ENCODE results near the gene CGN.

The CGN gene

DNA sequence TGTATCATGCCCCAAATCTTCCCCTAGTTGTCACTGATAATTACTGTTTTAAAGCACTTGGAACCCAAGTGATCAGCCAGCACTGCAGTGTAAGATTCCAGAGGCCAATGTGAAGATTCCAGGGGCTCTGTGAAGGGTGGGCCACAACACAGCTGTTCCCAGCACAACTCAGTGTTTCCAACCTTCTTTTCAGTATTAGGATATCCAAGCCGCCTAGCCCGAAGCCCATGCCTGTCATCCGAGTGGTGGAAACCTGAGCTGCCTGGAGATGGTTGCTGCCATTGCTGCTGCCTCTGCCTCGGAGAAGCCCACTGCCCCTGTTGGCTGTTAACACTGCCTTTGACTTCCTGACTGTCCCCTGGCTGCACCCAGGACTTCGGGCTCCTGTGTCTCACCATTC is 70.3 kb downstream of the CGN start:
- TF ChIP-seq, protein P1, sequence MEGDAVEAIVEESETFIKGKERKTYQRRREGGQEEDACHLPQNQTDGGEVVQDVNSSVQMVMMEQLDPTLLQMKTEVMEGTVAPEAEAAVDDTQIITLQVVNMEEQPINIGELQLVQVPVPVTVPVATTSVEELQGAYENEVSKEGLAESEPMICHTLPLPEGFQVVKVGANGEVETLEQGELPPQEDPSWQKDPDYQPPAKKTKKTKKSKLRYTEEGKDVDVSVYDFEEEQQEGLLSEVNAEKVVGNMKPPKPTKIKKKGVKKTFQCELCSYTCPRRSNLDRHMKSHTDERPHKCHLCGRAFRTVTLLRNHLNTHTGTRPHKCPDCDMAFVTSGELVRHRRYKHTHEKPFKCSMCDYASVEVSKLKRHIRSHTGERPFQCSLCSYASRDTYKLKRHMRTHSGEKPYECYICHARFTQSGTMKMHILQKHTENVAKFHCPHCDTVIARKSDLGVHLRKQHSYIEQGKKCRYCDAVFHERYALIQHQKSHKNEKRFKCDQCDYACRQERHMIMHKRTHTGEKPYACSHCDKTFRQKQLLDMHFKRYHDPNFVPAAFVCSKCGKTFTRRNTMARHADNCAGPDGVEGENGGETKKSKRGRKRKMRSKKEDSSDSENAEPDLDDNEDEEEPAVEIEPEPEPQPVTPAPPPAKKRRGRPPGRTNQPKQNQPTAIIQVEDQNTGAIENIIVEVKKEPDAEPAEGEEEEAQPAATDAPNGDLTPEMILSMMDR (IDR thresholded peaks at IDR 0.05; ENCODE audit: low read depth, low read length): no peak
- Histone ChIP-seq H3K9me3 (ENCODE audit: severe bottlenecking) (no peaks in the 10 kb centered on the region), H3K4me3 (ENCODE audit: low read depth, low read length) (no peak overlapping the region), H3K36me3 (peaks cover 62% of the 10 kb centered on the region), H3K27me3 (ENCODE audit: insufficient read depth, low read depth, severe bottlenecking) (no peaks in the 10 kb centered on the region), H3K27ac (no peak overlapping the region)
- DNase-seq: no peak

DNA sequence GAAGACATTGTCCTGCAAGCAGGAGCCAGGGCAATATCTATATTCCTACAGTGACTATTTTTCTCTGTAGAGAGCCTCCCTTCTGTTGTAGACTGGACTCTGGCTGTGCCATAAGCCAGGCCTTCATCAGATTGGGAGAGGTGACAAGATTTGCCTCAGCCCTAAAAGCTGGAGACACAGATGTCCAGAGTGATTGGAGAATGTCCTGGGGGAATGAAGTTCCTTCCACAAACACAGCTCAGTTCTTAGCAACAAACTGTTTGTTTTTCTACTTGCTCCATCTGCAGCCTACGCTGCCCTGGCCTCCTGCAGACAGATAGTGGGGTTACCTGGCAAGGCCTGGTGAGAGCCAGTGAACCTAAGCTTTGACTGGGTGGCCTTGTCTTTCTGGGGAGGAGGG is 70.7 kb downstream of the CGN start:
- Histone ChIP-seq H3K36me3 (peaks cover 58% of the 10 kb centered on the region), H3K27me3 (ENCODE audit: insufficient read depth, low read depth, severe bottlenecking) (no peaks in the 10 kb centered on the region), H3K9me3 (ENCODE audit: severe bottlenecking) (no peaks in the 10 kb centered on the region), H3K4me3 (ENCODE audit: low read depth, low read length) (no peak overlapping the region), H3K27ac (no peak overlapping the region)
- DNase-seq: no peak
- TF ChIP-seq, protein P1 (IDR thresholded peaks at IDR 0.05; ENCODE audit: low read depth, low read length): no peak

DNA sequence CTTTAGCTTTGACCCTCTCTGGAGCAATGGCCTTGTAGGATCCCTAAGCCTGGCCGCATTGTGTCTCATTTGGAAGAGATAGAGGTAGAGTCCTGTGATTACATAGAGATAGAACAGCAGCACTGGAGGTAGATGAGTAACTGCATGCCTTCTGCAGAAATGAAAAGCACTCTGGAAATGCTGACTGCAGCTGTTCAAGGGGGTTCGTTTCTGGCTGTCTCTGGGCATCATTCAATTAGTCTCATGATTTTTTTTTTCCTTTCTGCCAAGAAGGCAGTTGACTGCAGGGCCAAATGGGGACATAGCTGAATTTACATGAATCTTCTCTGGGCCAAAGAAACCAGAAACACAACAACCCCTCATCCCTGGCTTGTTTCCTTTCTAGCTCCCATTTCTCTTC is 72.6 kb downstream of the CGN start:
- TF ChIP-seq, protein P1 (IDR thresholded peaks at IDR 0.05; ENCODE audit: low read depth, low read length): no peak
- DNase-seq: no peak
- Histone ChIP-seq H3K9me3 (ENCODE audit: severe bottlenecking) (no peaks in the 10 kb centered on the region), H3K27ac (no peak overlapping the region), H3K4me3 (ENCODE audit: low read depth, low read length) (no peak overlapping the region), H3K36me3 (peaks cover 46% of the 10 kb centered on the region), H3K27me3 (ENCODE audit: insufficient read depth, low read depth, severe bottlenecking) (no peaks in the 10 kb centered on the region)

DNA sequence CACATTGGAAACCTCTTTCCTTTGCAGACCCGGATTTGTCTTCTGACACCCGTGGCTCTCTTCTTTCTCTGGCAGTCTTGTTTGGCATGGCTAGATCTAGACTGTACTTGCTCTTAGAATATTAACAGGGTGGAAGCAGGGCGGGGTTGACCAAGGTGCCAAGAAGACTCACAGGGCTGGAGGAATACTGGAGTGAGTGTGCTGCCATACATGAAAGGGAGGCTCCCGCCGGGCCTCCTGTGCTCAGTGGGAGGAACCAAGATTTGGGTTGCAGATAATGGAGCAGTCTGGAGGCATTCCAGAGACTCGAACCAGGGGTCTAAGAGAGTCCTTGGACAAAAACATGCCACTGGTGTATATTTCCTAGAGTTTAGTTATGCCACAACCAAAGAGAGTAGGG is 73.1 kb downstream of the CGN start:
- H3K4me3 ChIP-seq (ENCODE audit: low read depth, low read length): no peak overlapping the region
- TF ChIP-seq, protein P1 (IDR thresholded peaks at IDR 0.05; ENCODE audit: low read depth, low read length): no peak
- peaks cover 41% of the 10 kb centered on the region for H3K36me3 ChIP-seq
- H3K27me3 ChIP-seq (ENCODE audit: insufficient read depth, low read depth, severe bottlenecking): no peaks in the 10 kb centered on the region
- H3K9me3 ChIP-seq (ENCODE audit: severe bottlenecking): no peaks in the 10 kb centered on the region
- H3K27ac ChIP-seq: no peak overlapping the region
- DNase-seq: no peak

DNA sequence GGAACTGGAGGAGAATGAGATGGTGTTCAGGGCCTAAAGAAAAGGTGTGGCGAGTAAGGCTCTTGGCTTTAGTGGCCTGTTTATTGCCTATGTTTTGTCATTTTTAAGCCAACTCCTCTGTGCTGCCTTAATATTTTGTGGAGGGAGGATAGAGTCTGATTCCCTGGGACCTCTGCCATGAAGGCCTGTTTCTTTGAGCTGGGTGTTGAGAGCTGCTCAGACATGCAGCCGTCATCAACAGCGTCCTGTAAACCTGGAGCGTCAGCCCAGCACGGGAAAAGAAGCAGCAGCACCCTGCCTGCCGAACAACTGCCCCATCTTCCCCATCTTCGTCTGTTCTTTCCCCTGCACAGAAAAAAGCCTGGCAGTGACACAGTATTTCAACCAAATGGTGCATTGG is 73.6 kb downstream of the CGN start:
- TF ChIP-seq, protein P1 (IDR thresholded peaks at IDR 0.05; ENCODE audit: low read depth, low read length): no peak
- no peak overlapping the region for H3K27ac ChIP-seq

DNA sequence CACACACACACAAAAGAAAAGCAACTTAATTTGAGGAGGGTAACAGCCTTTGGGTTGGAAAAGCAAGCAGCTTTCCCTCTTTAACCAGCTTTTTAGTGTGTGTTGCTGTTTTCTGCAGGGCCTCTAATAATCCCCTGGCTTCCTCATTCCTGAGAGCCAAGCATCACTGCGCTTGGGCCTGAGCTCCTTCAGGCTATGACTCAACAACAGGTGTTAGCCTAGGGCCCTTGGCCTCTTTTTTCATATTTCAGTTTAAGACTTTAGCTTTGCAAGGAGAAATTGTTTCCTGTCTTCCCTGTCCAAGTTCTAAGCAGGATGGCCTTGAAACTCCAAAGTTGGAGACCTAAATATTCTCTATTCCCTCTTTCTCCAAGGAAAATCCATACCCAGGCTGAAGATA is 74.4 kb downstream of the CGN start:
- H3K9me3 ChIP-seq (ENCODE audit: severe bottlenecking): peaks cover 3% of the 10 kb centered on the region
- H3K27me3 ChIP-seq (ENCODE audit: insufficient read depth, low read depth, severe bottlenecking): no peaks in the 10 kb centered on the region
- peaks cover 30% of the 10 kb centered on the region for H3K36me3 ChIP-seq
- TF ChIP-seq, protein P1 (IDR thresholded peaks at IDR 0.05; ENCODE audit: low read depth, low read length): no peak
- H3K27ac ChIP-seq: no peak overlapping the region
- no peak overlapping the region for H3K4me3 ChIP-seq (ENCODE audit: low read depth, low read length)
- DNase-seq: no peak

More for the DNA sequence above, 73.6 kb downstream of the CGN start:
- Histone ChIP-seq H3K27me3 (ENCODE audit: insufficient read depth, low read depth, severe bottlenecking) (no peaks in the 10 kb centered on the region), H3K9me3 (ENCODE audit: severe bottlenecking) (no peaks in the 10 kb centered on the region), H3K36me3 (peaks cover 36% of the 10 kb centered on the region), H3K4me3 (ENCODE audit: low read depth, low read length) (no peak overlapping the region)
- no peak for DNase-seq

All from WERI-Rb-1 (cell line).